Aorta (tissue), 4 donors: ENCODE data around the gene PQBP1. TPM values are rescaled to one million over a fixed set of nuclear protein-coding genes. Genes with fewer than 3 reads are reported as not detected.

Experiments
- polyA plus RNA-seq, 2 donors: library from polyadenylated mRNA; stranded (reverse); fragments of 200-250 nt; gene quantifications; one replicate each; pipeline ENCODE4 v1.2.3, GENCODE V29; 2013
- total RNA-seq, 2 donors: library from RNA; stranded (reverse); fragmentation: NEBNext Ultra II Directional; extraction: Animal tissue kit (Norgen Biotek cat#: 25700); gene quantifications; one replicate each; pipeline ENCODE4 v1.2.1, GENCODE V29; 2021
- donor health status: healthy with polysubstance abuse.
- donor health status: Bipolar disorder and iron deficiency.
- donor health status: DM: no; HTN: no; CAD: no.
- donor health status: DM: yes; HTN: yes; CAD: no.

Gene PQBP1
- total and polyA plus RNA-seq, 4 donors = 48.8 to 112 (median 62.2) TPM

Other genes with a start within 250 kb of the PQBP1 start
- gene WAS, start 214.1 kb upstream of the PQBP1 start, total RNA-seq = 10 to 100 TPM; 12.4 to 19.9 TPM
- 1 to 10 TPM in 1 of 2 donors, under 1 TPM in 1; 0.90 to 9.6 TPM for gene WAS, start 214.1 kb upstream of the PQBP1 start, polyA plus RNA-seq
- 1 to 10 TPM; 2.6 to 3.0 TPM for gene SUV39H1, start 201.2 kb upstream of the PQBP1 start, total RNA-seq
- gene SUV39H1, start 201.2 kb upstream of the PQBP1 start, polyA plus RNA-seq = 1 to 10 TPM in 1 of 2 donors, under 1 TPM in 1; 0.88 to 3.2 TPM
- not detected for gene GLOD5, start 136.2 kb upstream of the PQBP1 start, total RNA-seq
- gene GLOD5, start 136.2 kb upstream of the PQBP1 start, polyA plus RNA-seq = 1 to 10 TPM in 1 of 2 donors, not detected in 1; 5.3 TPM
- gene GATA1, start 111.3 kb upstream of the PQBP1 start, total RNA-seq = under 1 TPM in 1 of 2 donors, not detected in 1; 0.57 TPM
- not detected for gene GATA1, start 111.3 kb upstream of the PQBP1 start, polyA plus RNA-seq
- gene HDAC6, start 95.9 kb upstream of the PQBP1 start, total RNA-seq = 10 to 100 TPM; 77.6 to 89.4 TPM
- gene HDAC6, start 95.9 kb upstream of the PQBP1 start, polyA plus RNA-seq = 100 to 1,000 TPM in 1 of 2 donors, 10 to 100 TPM in 1; 28.0 to 229 TPM
- gene ERAS, start 71.4 kb upstream of the PQBP1 start, total RNA-seq = not detected
- under 1 TPM in 1 of 2 donors, not detected in 1; 0.69 TPM for gene ERAS, start 71.4 kb upstream of the PQBP1 start, polyA plus RNA-seq
- under 1 TPM in 1 of 2 donors, not detected in 1; 0.45 TPM for gene PCSK1N, start 62.3 kb upstream of the PQBP1 start, total RNA-seq
- gene PCSK1N, start 62.3 kb upstream of the PQBP1 start, polyA plus RNA-seq = under 1 TPM; 0.43 to 0.88 TPM
- 10 to 100 TPM; 26.2 TPM for gene TIMM17B, start 162 bp upstream of the PQBP1 start, total RNA-seq
- gene TIMM17B, start 162 bp upstream of the PQBP1 start, polyA plus RNA-seq = 10 to 100 TPM; 38.6 to 44.5 TPM
- 10 to 100 TPM; 14.2 to 18.3 TPM for gene SLC35A2, start 13.7 kb downstream of the PQBP1 start, total RNA-seq
- gene SLC35A2, start 13.7 kb downstream of the PQBP1 start, polyA plus RNA-seq = 10 to 100 TPM in 1 of 2 donors, 1 to 10 TPM in 1; 5.0 to 18.6 TPM
- gene PIM2, start 21.1 kb downstream of the PQBP1 start, total RNA-seq = 1 to 10 TPM; 8.1 to 9.2 TPM
- gene PIM2, start 21.1 kb downstream of the PQBP1 start, polyA plus RNA-seq = 1 to 10 TPM; 3.6 to 5.1 TPM
- 10 to 100 TPM; 37.4 to 47.5 TPM for gene OTUD5, start 59.7 kb downstream of the PQBP1 start, total RNA-seq
- 10 to 100 TPM; 26.4 to 50.6 TPM for gene OTUD5, start 59.7 kb downstream of the PQBP1 start, polyA plus RNA-seq
- 1 to 10 TPM; 3.4 to 4.8 TPM for gene KCND1, start 73.9 kb downstream of the PQBP1 start, total RNA-seq
- 1 to 10 TPM in 1 of 2 donors, under 1 TPM in 1; 0.88 to 2.8 TPM for gene KCND1, start 73.9 kb downstream of the PQBP1 start, polyA plus RNA-seq
- 10 to 100 TPM; 46.1 to 53.7 TPM for gene GRIPAP1, start 104.3 kb downstream of the PQBP1 start, total RNA-seq
- gene GRIPAP1, start 104.3 kb downstream of the PQBP1 start, polyA plus RNA-seq = 10 to 100 TPM; 17.3 to 37.2 TPM
- gene TFE3, start 145.4 kb downstream of the PQBP1 start, total RNA-seq = 10 to 100 TPM; 67.7 to 70.6 TPM
- 10 to 100 TPM; 23.4 to 47.0 TPM for gene TFE3, start 145.4 kb downstream of the PQBP1 start, polyA plus RNA-seq
- gene CCDC120, start 161.1 kb downstream of the PQBP1 start, total RNA-seq = 1 to 10 TPM; 5.1 to 7.6 TPM
- 1 to 10 TPM; 4.3 to 6.4 TPM for gene CCDC120, start 161.1 kb downstream of the PQBP1 start, polyA plus RNA-seq
- gene PRAF2, start 176.1 kb downstream of the PQBP1 start, total RNA-seq = 10 to 100 TPM; 37.7 to 40.2 TPM
- 10 to 100 TPM; 30.8 to 54.3 TPM for gene PRAF2, start 176.1 kb downstream of the PQBP1 start, polyA plus RNA-seq
- gene WDR45, start 182.0 kb downstream of the PQBP1 start, total RNA-seq = 10 to 100 TPM; 66.1 to 84.4 TPM
- 100 to 1,000 TPM in 1 of 2 donors, 10 to 100 TPM in 1; 73.0 to 236 TPM for gene WDR45, start 182.0 kb downstream of the PQBP1 start, polyA plus RNA-seq
- 10 to 100 TPM; 15.8 to 20.4 TPM for gene GPKOW, start 225.8 kb downstream of the PQBP1 start, total RNA-seq
- gene GPKOW, start 225.8 kb downstream of the PQBP1 start, polyA plus RNA-seq = 10 to 100 TPM; 14.3 to 22.8 TPM